ENCODE results near the gene CCNE1. TPM values are rescaled to one million over a fixed set of nuclear protein-coding genes. Genes with fewer than 3 reads are reported as not detected.
A peak's percentile ranks its signal among the peaks of the same experiment; 100 is the strongest.

CCNE1 gene
- total RNA-seq (2021) = 8.9 and 12.0 TPM in 2 replicates
- Bru-seq, nascent RNA = percentile 60 among the genes with signal in this experiment
- BruChase-seq, experiment 1, labeled RNA remaining after a 2-hour chase = percentile 56 among the genes with signal in this experiment
- percentile 49 among the genes with signal in this experiment for BruChase-seq, experiment 2, labeled RNA remaining after a 6-hour chase
- long read RNA-seq, transcript CCNE1-201 (12 exons, 2,043 nt) = major isoform, 16 of 26 reads
- long read RNA-seq, partial matches to known transcripts = 1 of 26 reads
- long read RNA-seq, other reads (novel, unspliced or antisense) = 9 of 26 reads

GRCh38 chr19:29811125-29812079 lies at the start of gene CCNE1:
CCNE1 (plus strand) TSS chr19:29811991; CDS start chr19:29812556, 565 bp downstream.
- peak; percentile 91 for DNase-seq (ENCODE audit: low spot score)
- Histone ChIP-seq H3K9me3 (ENCODE audit: low read depth, low read length, poor library complexity, severe bottlenecking) (no peaks in the 10 kb centered on the region), H3K4me3 (ENCODE audit: low read depth, low read length, poor library complexity, severe bottlenecking) (peak within 1 kb of the TSS; percentile 49), H3K27ac (ENCODE audit: low read depth, low read length, poor library complexity, severe bottlenecking) (peak within 1 kb of the TSS; percentile 18), H3K4me1 (ENCODE audit: insufficient read depth, low read length, poor library complexity, severe bottlenecking) (no peaks in the 10 kb centered on the region), H3K36me3 (ENCODE audit: insufficient read depth, low read length, poor library complexity, severe bottlenecking) (no peaks in the 10 kb centered on the region), H3K27me3 (replicated peaks; ENCODE audit: insufficient read depth, low read depth, low read length, poor library complexity) (no peaks in the 10 kb centered on the region)
- no TSS peak for BruUV-seq (replicated peaks)
- TF ChIP-seq, protein P1, sequence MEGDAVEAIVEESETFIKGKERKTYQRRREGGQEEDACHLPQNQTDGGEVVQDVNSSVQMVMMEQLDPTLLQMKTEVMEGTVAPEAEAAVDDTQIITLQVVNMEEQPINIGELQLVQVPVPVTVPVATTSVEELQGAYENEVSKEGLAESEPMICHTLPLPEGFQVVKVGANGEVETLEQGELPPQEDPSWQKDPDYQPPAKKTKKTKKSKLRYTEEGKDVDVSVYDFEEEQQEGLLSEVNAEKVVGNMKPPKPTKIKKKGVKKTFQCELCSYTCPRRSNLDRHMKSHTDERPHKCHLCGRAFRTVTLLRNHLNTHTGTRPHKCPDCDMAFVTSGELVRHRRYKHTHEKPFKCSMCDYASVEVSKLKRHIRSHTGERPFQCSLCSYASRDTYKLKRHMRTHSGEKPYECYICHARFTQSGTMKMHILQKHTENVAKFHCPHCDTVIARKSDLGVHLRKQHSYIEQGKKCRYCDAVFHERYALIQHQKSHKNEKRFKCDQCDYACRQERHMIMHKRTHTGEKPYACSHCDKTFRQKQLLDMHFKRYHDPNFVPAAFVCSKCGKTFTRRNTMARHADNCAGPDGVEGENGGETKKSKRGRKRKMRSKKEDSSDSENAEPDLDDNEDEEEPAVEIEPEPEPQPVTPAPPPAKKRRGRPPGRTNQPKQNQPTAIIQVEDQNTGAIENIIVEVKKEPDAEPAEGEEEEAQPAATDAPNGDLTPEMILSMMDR (conservative IDR thresholded peaks at IDR 0.05; ENCODE audit: low read depth, low read length) = no peak
- no peak for TF ChIP-seq EZH2 (IDR thresholded peaks at IDR 0.05; ENCODE audit: borderline replicate concordance, low read depth, low read length, poor library complexity, severe bottlenecking)
- CTCF ChIA-PET = no interaction called here
- POLR2A ChIA-PET (ENCODE audit: low non-redundant PET) = no interaction called here
- intact Hi-C loops (cut with micrococcal nuclease; ENCODE audit: unreplicated experiment) = loop anchor here (1.0 kb wide), 1 partner anchor 33 kb away; no protein-coding TSS in a partner anchor

GRCh38 chr19:29763196-29763595 lies 48.6 kb upstream of the CCNE1 start:
- POLR2A ChIA-PET (ENCODE audit: low non-redundant PET) = no interaction called here
- H3K4me3 ChIP-seq (ENCODE audit: low read depth, low read length, poor library complexity, severe bottlenecking) = no peak overlapping the region
- H3K36me3 ChIP-seq (ENCODE audit: insufficient read depth, low read length, poor library complexity, severe bottlenecking) = no peaks in the 10 kb centered on the region
- peaks cover 3% of the 10 kb centered on the region for H3K27me3 ChIP-seq (replicated peaks; ENCODE audit: insufficient read depth, low read depth, low read length, poor library complexity)
- intact Hi-C loops (cut with micrococcal nuclease; ENCODE audit: unreplicated experiment) = no loop called here
- H3K9me3 ChIP-seq (ENCODE audit: low read depth, low read length, poor library complexity, severe bottlenecking) = no peaks in the 10 kb centered on the region
- CTCF ChIA-PET = no interaction called here
- no TSS peak for BruUV-seq (replicated peaks)
- no peak for TF ChIP-seq EZH2 (IDR thresholded peaks at IDR 0.05; ENCODE audit: borderline replicate concordance, low read depth, low read length, poor library complexity, severe bottlenecking)
- TF ChIP-seq, protein P1 (conservative IDR thresholded peaks at IDR 0.05; ENCODE audit: low read depth, low read length) = no peak
- no peak overlapping the region for H3K27ac ChIP-seq (ENCODE audit: low read depth, low read length, poor library complexity, severe bottlenecking)
- no peak for DNase-seq (ENCODE audit: low spot score)
- H3K4me1 ChIP-seq (ENCODE audit: insufficient read depth, low read length, poor library complexity, severe bottlenecking) = no peaks in the 10 kb centered on the region

GRCh38 chr19:29764361-29764760 lies 47.4 kb upstream of the CCNE1 start:
- Histone ChIP-seq H3K27me3 (replicated peaks; ENCODE audit: insufficient read depth, low read depth, low read length, poor library complexity) (peaks cover 3% of the 10 kb centered on the region), H3K36me3 (ENCODE audit: insufficient read depth, low read length, poor library complexity, severe bottlenecking) (no peaks in the 10 kb centered on the region), H3K4me1 (ENCODE audit: insufficient read depth, low read length, poor library complexity, severe bottlenecking) (no peaks in the 10 kb centered on the region), H3K4me3 (ENCODE audit: low read depth, low read length, poor library complexity, severe bottlenecking) (no peak overlapping the region), H3K9me3 (ENCODE audit: low read depth, low read length, poor library complexity, severe bottlenecking) (no peaks in the 10 kb centered on the region), H3K27ac (ENCODE audit: low read depth, low read length, poor library complexity, severe bottlenecking) (no peak overlapping the region)
- ChIA-PET POLR2A (ENCODE audit: low non-redundant PET) (no interaction called here), CTCF (no interaction called here)
- TF ChIP-seq, protein P1 (conservative IDR thresholded peaks at IDR 0.05; ENCODE audit: low read depth, low read length) = no peak
- no peak for TF ChIP-seq EZH2 (IDR thresholded peaks at IDR 0.05; ENCODE audit: borderline replicate concordance, low read depth, low read length, poor library complexity, severe bottlenecking)
- intact Hi-C loops (cut with micrococcal nuclease; ENCODE audit: unreplicated experiment) = no loop called here
- DNase-seq (ENCODE audit: low spot score) = no peak
- no TSS peak for BruUV-seq (replicated peaks)

Measured in A673 (cell line).